Ovary (tissue), 9 donors: Measurements from ENCODE around the gene TMCC2. TPM values are rescaled to one million over a fixed set of nuclear protein-coding genes. Genes with fewer than 3 reads are reported as not detected.

ENCODE experiments used
- DNase-seq, 5 donors: peaks; one replicate each; pipeline ENCODE4 v3.0.0-alpha.2; 2019 to 2020
- H3K27ac ChIP-seq, 2 donors: fragments of 200-600 bp; one replicate each; pipeline versions ENCODE4 v1.5.1 to v1.8.0; 2019 to 2022
- H3K27me3 ChIP-seq: fragments of 200-600 bp; one replicate; pipeline ENCODE4 v1.8.0; 2022
- H3K36me3 ChIP-seq: fragments of 200-600 bp; sonication (generic); one replicate; pipeline ENCODE4 v1.5.1; 2019
- H3K4me1 ChIP-seq: one replicate; pipeline ENCODE4 v1.8.1; 2013; ENCODE audit warnings: mild to moderate bottlenecking, moderate library complexity; ENCODE audit not compliant: insufficient read depth
- H3K4me3 ChIP-seq: fragments of 200-600 bp; sonication (generic); one replicate; pipeline ENCODE4 v1.5.1; 2017
- H3K9me3 ChIP-seq, 2 donors: fragments of 200-600 bp in 1 of 2; sonication (generic) in 1 of 2; one replicate each; pipeline versions ENCODE4 v1.5.1 to v1.8.1; 2013 to 2019; ENCODE audit warnings: mild to moderate bottlenecking in 1 of 2, moderate library complexity in 1 of 2
- EP300 ChIP-seq: sonication (generic); formaldehyde crosslinking; IDR thresholded peaks from one replicate; pipeline ENCODE4 v1.6.1; 2017; ENCODE audit warnings: antibody characterized with exemption
- POLR2A ChIP-seq: fragments of 450-650 bp; IDR thresholded peaks from one replicate; pipeline ENCODE4 v1.6.1; 2017; ENCODE audit warnings: antibody characterized with exemption, mild to moderate bottlenecking, moderate library complexity
- WGBS, 3 donors: extraction: QIAGEN DNeasy Blood & Tissue Kit in 1 of 3; methylation state at CpG; one replicate each; pipeline versions ENCODE4 v1.1.5 to v1.1.7; 2013 to 2017; 5-methylcytosine and 5-hydroxymethylcytosine counted together
- intact Hi-C, 4 donors: fragments of 100-400 bp; cut with DNase I; formaldehyde crosslinking; loops; one replicate each; pipeline versions ENCODE4 v1.11.0 to v1.15.1; 2022 to 2023
- polyA plus RNA-seq, 2 donors: library from polyadenylated mRNA; stranded (reverse); fragments of 200-250 nt in 1 of 2; fragments of 350-450 nt in 1 of 2; fragmentation: Illumina TruSeq in 1 of 2; extraction: RNeasy Lipid Tissue Mini Kit (QIAGEN cat#74804) in 1 of 2; gene quantifications; one replicate each; pipeline ENCODE4 v1.2.3, GENCODE V29; 2013 to 2014
- total RNA-seq, 7 donors: library from RNA; depleted of rRNA in 2 of 7; stranded (reverse); fragments of >200 nt in 2 of 7; fragmentation: NEBNext Ultra II Directional in 3 of 7; extraction: Animal tissue kit (Norgen Biotek cat#: 25700) in 3 of 7; gene quantifications; one replicate each; pipeline versions ENCODE4 v1.1.0 to v1.2.4, GENCODE V29; 2016 to 2023
- TF ChIP-seq, protein P1 (sequence below), 3 donors: fragments of 450-650 bp in 2 of 3; fragments of 200-600 bp in 1 of 3; IDR thresholded peaks; one replicate each; pipeline versions ENCODE4 v1.5.1 to v1.8.0; 2016 to 2022; ENCODE audit warnings: antibody characterized with exemption in 3 of 3, mild to moderate bottlenecking in 1 of 3
- donor health status: DM: no; HTN: no; CAD: no; lungs with moderate emphysema.
- donor health status: DM: no; HTN: no; CAD: no.
- donor health status: Bipolar disorder and iron deficiency.
- donor health status: DM: yes; HTN: yes; CAD: no.
- donor health status: DM: no; HTN: no; CAD: no.
- donor health status: DM: yes; HTN: yes; CAD: no.

Gene TMCC2
- total and polyA plus RNA-seq, 9 donors, result 2.3 to 11.0 (median 7.8) TPM

DNA sequence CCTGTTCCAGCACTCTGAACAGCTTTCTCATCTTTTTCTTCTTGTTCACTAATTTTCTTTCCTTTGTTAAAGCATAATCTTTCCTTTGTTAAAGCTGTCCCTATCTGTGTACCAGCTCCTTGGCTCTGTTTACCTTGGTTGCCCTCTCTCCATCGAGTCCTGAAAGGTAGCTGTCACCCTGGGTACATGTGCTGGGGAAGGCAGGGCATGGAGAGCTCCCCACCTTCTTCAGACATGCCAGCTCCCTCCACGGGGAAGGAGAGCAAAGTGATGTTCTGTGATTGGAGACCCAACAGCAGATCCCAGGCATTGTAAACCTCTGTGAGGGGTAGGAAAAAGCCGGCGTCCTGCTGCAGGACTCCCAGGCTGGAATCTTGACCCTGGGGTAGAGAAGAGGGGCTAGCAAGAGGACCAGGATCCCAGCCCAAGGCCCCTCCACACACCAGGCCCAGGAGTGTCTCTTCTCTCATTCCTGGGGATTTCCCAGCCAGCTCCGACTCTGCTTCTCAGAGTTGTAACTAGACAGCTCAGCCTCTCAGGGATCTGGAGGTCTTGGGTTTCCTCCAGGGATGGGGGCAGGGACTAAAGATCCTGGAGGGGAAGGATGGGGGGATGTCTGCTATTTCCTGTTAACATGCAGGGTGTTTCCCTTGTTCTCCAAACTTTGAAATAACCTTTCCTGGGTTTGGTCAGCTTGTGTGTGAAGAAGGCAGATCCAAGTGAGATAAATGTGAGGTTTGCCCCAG is 34.4 kb downstream of the TMCC2 start:
- Histone ChIP-seq H3K9me3 (no peaks in the 10 kb centered on the region), H3K4me3 (no peak overlapping the region), H3K27ac (no peak overlapping the region), H3K36me3 (no peaks in the 10 kb centered on the region), H3K4me1 (peaks cover 4% of the 10 kb centered on the region), H3K27me3 (no peaks in the 10 kb centered on the region)
- WGBS, 3 donors, result 29 to 43% (median 41%) methylated on average over 5 of the region's 5 CpGs
- TF ChIP-seq EP300 (no peak), POLR2A (no peak)
- TF ChIP-seq, protein P1, sequence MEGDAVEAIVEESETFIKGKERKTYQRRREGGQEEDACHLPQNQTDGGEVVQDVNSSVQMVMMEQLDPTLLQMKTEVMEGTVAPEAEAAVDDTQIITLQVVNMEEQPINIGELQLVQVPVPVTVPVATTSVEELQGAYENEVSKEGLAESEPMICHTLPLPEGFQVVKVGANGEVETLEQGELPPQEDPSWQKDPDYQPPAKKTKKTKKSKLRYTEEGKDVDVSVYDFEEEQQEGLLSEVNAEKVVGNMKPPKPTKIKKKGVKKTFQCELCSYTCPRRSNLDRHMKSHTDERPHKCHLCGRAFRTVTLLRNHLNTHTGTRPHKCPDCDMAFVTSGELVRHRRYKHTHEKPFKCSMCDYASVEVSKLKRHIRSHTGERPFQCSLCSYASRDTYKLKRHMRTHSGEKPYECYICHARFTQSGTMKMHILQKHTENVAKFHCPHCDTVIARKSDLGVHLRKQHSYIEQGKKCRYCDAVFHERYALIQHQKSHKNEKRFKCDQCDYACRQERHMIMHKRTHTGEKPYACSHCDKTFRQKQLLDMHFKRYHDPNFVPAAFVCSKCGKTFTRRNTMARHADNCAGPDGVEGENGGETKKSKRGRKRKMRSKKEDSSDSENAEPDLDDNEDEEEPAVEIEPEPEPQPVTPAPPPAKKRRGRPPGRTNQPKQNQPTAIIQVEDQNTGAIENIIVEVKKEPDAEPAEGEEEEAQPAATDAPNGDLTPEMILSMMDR (IDR thresholded peaks at IDR 0.05), result no peak
- intact Hi-C loops, result loop anchor here in 1 of 4 donors (5.0 kb wide), 1 partner anchor 35 kb away; the partner anchor contains the start of gene TMCC2
- DNase-seq, result no peak

DNA sequence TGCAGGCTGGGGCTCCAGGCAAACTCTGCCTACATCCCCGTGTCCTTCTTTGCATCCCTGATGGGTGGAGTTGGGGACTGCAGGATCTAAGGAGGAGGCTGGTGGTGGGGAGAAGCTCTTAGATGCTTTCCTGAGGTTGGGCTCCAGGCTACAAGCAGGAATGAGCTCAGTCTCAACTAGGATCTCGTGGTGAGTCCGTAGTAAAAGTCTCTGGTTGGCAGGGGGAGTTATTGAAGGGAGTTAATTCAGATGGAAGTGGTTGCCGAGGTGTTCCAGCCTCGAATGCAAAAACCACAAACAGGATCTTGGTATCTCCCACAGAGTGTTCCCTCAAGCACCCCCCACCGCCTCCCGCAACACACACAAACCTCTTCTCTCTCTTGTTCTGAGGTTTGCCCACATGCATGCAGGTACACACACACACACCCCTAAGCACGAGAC is 35.0 kb downstream of the TMCC2 start:
- H3K4me1 ChIP-seq, result peaks cover 4% of the 10 kb centered on the region

DNA sequence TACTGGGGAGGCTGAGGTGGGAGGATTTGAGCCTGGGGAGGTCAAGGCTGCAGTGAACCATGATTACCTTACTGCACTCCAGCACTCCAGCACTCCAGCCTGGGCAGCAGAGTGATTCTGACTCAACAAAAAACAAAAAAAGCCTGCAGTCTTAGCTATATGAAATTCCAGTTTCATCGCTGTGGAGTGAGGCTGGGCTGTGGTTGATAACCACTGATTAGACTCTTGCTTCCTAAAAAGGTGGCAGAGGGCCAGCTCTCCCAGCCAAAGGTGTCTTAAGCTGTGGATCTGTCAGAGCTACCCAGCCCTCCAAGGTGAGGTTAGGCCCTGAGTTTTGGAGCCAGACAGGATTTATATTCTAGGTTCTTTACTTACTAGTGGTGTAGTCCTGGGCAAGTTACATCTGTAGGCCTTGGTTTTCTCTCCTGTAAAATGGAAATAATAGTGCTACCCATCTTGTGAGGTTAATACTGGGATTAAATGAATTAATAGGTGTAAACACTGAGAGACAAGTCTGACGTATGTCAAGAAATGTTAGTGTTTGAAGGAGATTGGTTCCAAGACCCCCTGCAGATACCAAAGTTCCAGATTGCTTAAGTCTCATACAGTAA is 35.9 kb downstream of the TMCC2 start:
- TF ChIP-seq EP300 (no peak), POLR2A (no peak)
- TF ChIP-seq, protein P1 (IDR thresholded peaks at IDR 0.05), result no peak
- H3K4me3 ChIP-seq, result no peak overlapping the region
- intact Hi-C loops, result loop anchor here in 1 of 4 donors (5.0 kb wide), 1 partner anchor 36 kb away; the partner anchor contains the start of gene TMCC2
- H3K9me3 ChIP-seq, result no peaks in the 10 kb centered on the region
- no peak overlapping the region for H3K27ac ChIP-seq
- DNase-seq, result no peak
- H3K27me3 ChIP-seq, result no peaks in the 10 kb centered on the region
- H3K36me3 ChIP-seq, result no peaks in the 10 kb centered on the region
- 72 to 76% (median 73%) methylated on average over 2 of the region's 2 CpGs for WGBS, 3 donors
- H3K4me1 ChIP-seq, result peaks cover 4% of the 10 kb centered on the region

More for the DNA sequence above, 35.0 kb downstream of the TMCC2 start:
- TF ChIP-seq POLR2A (no peak), EP300 (no peak)
- TF ChIP-seq, protein P1 (IDR thresholded peaks at IDR 0.05), result no peak
- H3K4me3 ChIP-seq, result no peak overlapping the region
- intact Hi-C loops, result loop anchor here in 1 of 4 donors (5.0 kb wide), 1 partner anchor 35 kb away; the partner anchor contains the start of gene TMCC2
- no peak overlapping the region for H3K27ac ChIP-seq
- no peak for DNase-seq
- WGBS, 3 donors, result 64 to 72% (median 65%) methylated on average over 8 of the region's 8 CpGs
- no peaks in the 10 kb centered on the region for H3K36me3 ChIP-seq
- H3K27me3 ChIP-seq, result no peaks in the 10 kb centered on the region
- no peaks in the 10 kb centered on the region for H3K9me3 ChIP-seq

- intact Hi-C loops, result no loop called here
- 86 to 87% (median 86%) methylated on average over 10 of the region's 10 CpGs for WGBS, 3 donors
- Histone ChIP-seq H3K9me3 (no peaks in the 10 kb centered on the region), H3K4me3 (no peak overlapping the region), H3K27ac (no peak overlapping the region), H3K4me1 (peaks cover 10% of the 10 kb centered on the region), H3K36me3 (no peaks in the 10 kb centered on the region), H3K27me3 (no peaks in the 10 kb centered on the region)
- no peak for DNase-seq
- TF ChIP-seq, protein P1 (IDR thresholded peaks at IDR 0.05), result no peak
- no peak for TF ChIP-seq EP300
- TF ChIP-seq POLR2A, result no peak
Observed at GRCh38 chr1:205266611-205267305, 39.0 kb downstream of the TMCC2 start.
